ENCODE data around the gene SMYD3. TPM values are rescaled to one million over a fixed set of nuclear protein-coding genes. Genes with fewer than 3 reads are reported as not detected.

The SMYD3 gene
- total RNA-seq, 3 donors from 2014 or later = 16.8 to 28.8 (median 19.5) TPM

DNA sequence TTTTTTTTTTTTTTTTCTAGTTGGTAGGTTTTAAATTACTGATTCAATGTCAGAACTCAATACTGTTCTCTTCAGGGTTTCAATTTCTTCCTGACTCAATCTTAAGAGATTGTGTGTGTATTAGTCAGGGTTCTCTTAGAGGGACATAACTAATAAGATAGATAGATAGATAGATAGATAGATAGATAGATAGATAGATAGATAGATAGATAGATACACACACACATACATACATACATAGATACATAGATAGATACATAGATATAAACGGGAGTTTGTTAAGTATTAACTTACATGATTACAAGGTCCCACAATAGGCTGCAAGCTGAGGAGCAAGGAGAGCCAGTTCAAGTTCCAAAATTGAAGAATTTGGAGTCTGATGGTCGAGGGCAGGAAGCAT lies 251.3 kb downstream of the SMYD3 start:
- H3K4me3 ChIP-seq = no peak overlapping the region
- no peaks in the 10 kb centered on the region for H3K36me3 ChIP-seq
- no peak for DNase-seq (ENCODE audit: low spot score in 2 of 2)
- no peak for TF ChIP-seq POLR2A (IDR thresholded peaks at IDR 0.05)
- no peak for TF ChIP-seq POLR2AphosphoS5 (IDR thresholded peaks at IDR 0.05)
- TF ChIP-seq, protein P1, sequence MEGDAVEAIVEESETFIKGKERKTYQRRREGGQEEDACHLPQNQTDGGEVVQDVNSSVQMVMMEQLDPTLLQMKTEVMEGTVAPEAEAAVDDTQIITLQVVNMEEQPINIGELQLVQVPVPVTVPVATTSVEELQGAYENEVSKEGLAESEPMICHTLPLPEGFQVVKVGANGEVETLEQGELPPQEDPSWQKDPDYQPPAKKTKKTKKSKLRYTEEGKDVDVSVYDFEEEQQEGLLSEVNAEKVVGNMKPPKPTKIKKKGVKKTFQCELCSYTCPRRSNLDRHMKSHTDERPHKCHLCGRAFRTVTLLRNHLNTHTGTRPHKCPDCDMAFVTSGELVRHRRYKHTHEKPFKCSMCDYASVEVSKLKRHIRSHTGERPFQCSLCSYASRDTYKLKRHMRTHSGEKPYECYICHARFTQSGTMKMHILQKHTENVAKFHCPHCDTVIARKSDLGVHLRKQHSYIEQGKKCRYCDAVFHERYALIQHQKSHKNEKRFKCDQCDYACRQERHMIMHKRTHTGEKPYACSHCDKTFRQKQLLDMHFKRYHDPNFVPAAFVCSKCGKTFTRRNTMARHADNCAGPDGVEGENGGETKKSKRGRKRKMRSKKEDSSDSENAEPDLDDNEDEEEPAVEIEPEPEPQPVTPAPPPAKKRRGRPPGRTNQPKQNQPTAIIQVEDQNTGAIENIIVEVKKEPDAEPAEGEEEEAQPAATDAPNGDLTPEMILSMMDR (IDR thresholded peaks at IDR 0.05) = no peak
- peaks cover 0 to 9% of the 10 kb centered on the region in 2 donors for H3K9me3 ChIP-seq
- no peaks in the 10 kb centered on the region for H3K27me3 ChIP-seq
- no peak overlapping the region for H3K27ac ChIP-seq
- no peaks in the 10 kb centered on the region for H3K4me1 ChIP-seq
- intact Hi-C loops (cut with DNase I; ENCODE audit: low total_unique reads) = no loop called here

GRCh38 chr1:246254854-246255253 lies 252.2 kb downstream of the SMYD3 start:
- H3K4me1 ChIP-seq = no peaks in the 10 kb centered on the region
- H3K36me3 ChIP-seq = no peaks in the 10 kb centered on the region
- H3K27ac ChIP-seq = no peak overlapping the region
- H3K27me3 ChIP-seq = no peaks in the 10 kb centered on the region
- intact Hi-C loops (cut with DNase I; ENCODE audit: low total_unique reads) = no loop called here
- DNase-seq (ENCODE audit: low spot score in 2 of 2) = no peak
- TF ChIP-seq POLR2AphosphoS5 (IDR thresholded peaks at IDR 0.05) (no peak), POLR2A (IDR thresholded peaks at IDR 0.05) (no peak)
- TF ChIP-seq, protein P1 (IDR thresholded peaks at IDR 0.05) = no peak
- peaks cover 0 to 9% of the 10 kb centered on the region in 2 donors for H3K9me3 ChIP-seq
- no peak overlapping the region for H3K4me3 ChIP-seq

DNA sequence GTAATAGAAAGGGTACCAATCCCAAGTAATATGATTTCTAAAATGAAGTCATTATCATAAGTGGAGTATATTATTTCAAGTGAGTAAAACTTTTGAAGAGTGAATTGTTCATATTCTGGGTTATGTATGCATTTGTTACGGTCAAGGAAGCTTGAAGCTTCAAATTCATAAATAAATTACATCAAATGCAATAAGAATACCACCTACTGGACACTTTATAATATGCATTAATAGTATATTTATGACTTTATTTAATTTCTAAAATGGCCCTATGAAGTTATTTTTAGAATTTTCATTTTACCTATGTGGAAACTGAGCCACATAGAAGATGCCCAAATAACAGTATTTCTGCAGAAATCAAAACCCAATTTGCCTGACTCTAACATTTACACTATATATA lies 260.6 kb downstream of the SMYD3 start:
- Histone ChIP-seq H3K4me1 (no peaks in the 10 kb centered on the region), H3K4me3 (no peak overlapping the region), H3K36me3 (no peaks in the 10 kb centered on the region), H3K27ac (no peak overlapping the region), H3K9me3 (no peaks in the 10 kb centered on the region), H3K27me3 (no peaks in the 10 kb centered on the region)
- intact Hi-C loops (cut with DNase I; ENCODE audit: low total_unique reads) = no loop called here
- TF ChIP-seq, protein P1 (IDR thresholded peaks at IDR 0.05) = no peak
- TF ChIP-seq POLR2AphosphoS5 (IDR thresholded peaks at IDR 0.05) = no peak
- TF ChIP-seq POLR2A (IDR thresholded peaks at IDR 0.05) = no peak
- no peak for DNase-seq (ENCODE audit: low spot score in 2 of 2)

GRCh38 chr1:246245541-246245940 lies 261.5 kb downstream of the SMYD3 start:
- no peaks in the 10 kb centered on the region for H3K4me1 ChIP-seq
- intact Hi-C loops (cut with DNase I; ENCODE audit: low total_unique reads) = no loop called here
- H3K27me3 ChIP-seq = no peaks in the 10 kb centered on the region
- no peak overlapping the region for H3K27ac ChIP-seq
- H3K36me3 ChIP-seq = no peaks in the 10 kb centered on the region
- DNase-seq (ENCODE audit: low spot score in 2 of 2) = no peak
- H3K4me3 ChIP-seq = no peak overlapping the region
- no peak for TF ChIP-seq POLR2A (IDR thresholded peaks at IDR 0.05)
- TF ChIP-seq, protein P1 (IDR thresholded peaks at IDR 0.05) = no peak
- TF ChIP-seq POLR2AphosphoS5 (IDR thresholded peaks at IDR 0.05) = no peak
- H3K9me3 ChIP-seq = no peaks in the 10 kb centered on the region

DNA sequence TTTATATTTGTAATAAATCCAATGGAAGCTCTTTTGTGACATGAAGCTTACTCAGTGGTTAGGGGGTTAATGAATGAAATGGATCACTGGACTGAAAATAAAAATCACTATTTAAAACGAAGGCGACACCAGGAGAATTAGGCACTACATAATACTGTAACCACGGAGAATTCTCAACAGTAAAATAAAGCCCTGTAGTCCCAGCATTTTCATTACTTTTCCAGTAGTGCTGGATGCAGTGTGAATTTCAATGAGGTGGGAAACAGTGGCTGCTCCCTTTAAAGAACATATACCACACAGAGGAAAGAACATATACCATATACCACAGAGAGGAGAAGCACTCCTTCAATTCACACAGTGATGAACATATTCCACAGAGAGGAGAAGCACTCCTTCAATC lies 275.0 kb downstream of the SMYD3 start:
- intact Hi-C loops (cut with DNase I; ENCODE audit: low total_unique reads) = no loop called here
- Histone ChIP-seq H3K36me3 (no peaks in the 10 kb centered on the region), H3K27me3 (no peaks in the 10 kb centered on the region), H3K4me3 (no peak overlapping the region), H3K27ac (no peak overlapping the region), H3K9me3 (no peaks in the 10 kb centered on the region), H3K4me1 (no peaks in the 10 kb centered on the region)
- DNase-seq (ENCODE audit: low spot score in 2 of 2) = no peak
- TF ChIP-seq POLR2AphosphoS5 (IDR thresholded peaks at IDR 0.05) = no peak
- TF ChIP-seq, protein P1 (IDR thresholded peaks at IDR 0.05) = no peak
